Activated CD8-positive, alpha-beta memory T cell treated with anti-CD3 and anti-CD28 coated beads, Interleukin-2, amount 10 ng/mL, durations not matched to agents 7 days and 5 days (primary cell): ENCODE data around the gene MPI. TPM values are rescaled to one million over a fixed set of nuclear protein-coding genes. Genes with fewer than 3 reads are reported as not detected.

Experiments
- ATAC-seq: fragments of 150-1000 bp; cut with Tn5 transposase; one replicate; pipeline ENCODE4 v1.10.0; 2021; ENCODE audit warnings: moderate library complexity
- CTCF ChIA-PET: fragments of 350-600 bp; sonication (Branson Sonifier 250); formaldehyde crosslinking; loops from one replicate; lab custom pipeline; 2021; ENCODE audit warnings: antibody characterized with exemption; lab: Charles Lee
- DNase-seq: peaks from one replicate; pipeline ENCODE4 v3.0.0-alpha.2; 2020
- H3K27ac Mint-ChIP-seq: one replicate; pipeline ENCODE4 v1.8.0; 2021; ENCODE audit warnings: mild to moderate bottlenecking, mixed read lengths
- H3K27me3 Mint-ChIP-seq: one replicate; pipeline ENCODE4 v1.8.0; 2021; ENCODE audit warnings: mixed read lengths
- H3K36me3 Mint-ChIP-seq: one replicate; pipeline ENCODE4 v1.8.0; 2021; ENCODE audit warnings: mild to moderate bottlenecking, mixed read lengths
- H3K4me1 Mint-ChIP-seq: one replicate; pipeline ENCODE4 v1.8.0; 2021; ENCODE audit warnings: mixed read lengths
- H3K4me3 Mint-ChIP-seq: one replicate; pipeline ENCODE4 v1.8.0; 2021; ENCODE audit warnings: mild to moderate bottlenecking, moderate library complexity, mixed read lengths
- H3K9me3 Mint-ChIP-seq: one replicate; pipeline ENCODE4 v1.8.0; 2022; ENCODE audit warnings: low read depth, mixed read lengths
- total RNA-seq, 2 experiments: library from RNA; stranded (reverse); gene quantifications; one replicate each; pipeline ENCODE4 v1.2.3, GENCODE V29; 2021

The MPI gene
- total RNA-seq, 2 experiments from 2014 or later = 52.8 to 59.0 TPM

DNA sequence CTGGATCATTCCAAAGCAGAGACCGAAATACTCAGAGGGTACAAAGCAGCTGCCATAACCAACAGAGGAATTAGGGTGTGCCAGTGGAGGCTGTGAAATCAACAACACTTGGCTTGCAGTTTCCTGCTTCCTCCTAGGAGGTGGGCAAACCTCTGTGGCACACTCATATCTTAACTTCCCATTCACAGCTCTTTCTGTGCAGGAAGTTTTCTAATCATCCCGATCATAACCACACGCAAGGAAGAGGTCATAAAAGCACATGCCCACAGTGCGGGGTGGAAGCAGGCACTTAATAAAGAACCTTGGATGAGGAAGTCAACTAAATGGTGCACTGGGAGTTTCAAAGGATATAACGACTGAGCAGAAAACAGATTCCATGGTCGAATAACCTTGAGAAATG is 21.8 kb upstream of the MPI start:
- no peaks in the 10 kb centered on the region for H3K9me3 Mint-ChIP-seq
- peaks cover 58% of the 10 kb centered on the region for H3K36me3 Mint-ChIP-seq
- CTCF ChIA-PET = interaction anchor here (0.7 to 3.4 kb wide), 7 partner anchors 9 to 39 kb away, joined by 3 to 19 read pairs (median 4); partner anchors contain the start of gene FAM219B
- H3K4me1 Mint-ChIP-seq = peaks cover 84% of the 10 kb centered on the region
- H3K27me3 Mint-ChIP-seq = no peaks in the 10 kb centered on the region
- DNase-seq (no peak), ATAC-seq (no peak)
- peak overlapping the region; percentile 95 for H3K27ac Mint-ChIP-seq
- peak overlapping the region; percentile 18 for H3K4me3 Mint-ChIP-seq

DNA sequence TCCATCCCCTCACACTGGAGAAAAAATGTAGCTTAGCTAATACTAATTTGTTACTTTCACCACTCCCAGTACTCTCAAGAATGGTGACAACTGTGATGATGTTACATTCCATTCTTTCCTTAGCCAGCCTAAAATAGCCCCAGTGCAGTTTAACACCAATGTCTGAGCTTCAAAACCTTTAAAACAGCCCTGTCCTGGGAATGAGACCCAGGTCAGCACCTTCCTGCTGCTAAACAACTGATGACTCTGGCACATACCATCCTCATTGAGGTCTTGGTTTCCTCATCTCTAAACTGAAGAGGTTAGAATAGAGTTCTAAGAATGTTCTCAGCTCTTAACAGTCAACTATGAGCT is 20.5 kb upstream of the MPI start:
- ATAC-seq = no peak
- peaks cover 52% of the 10 kb centered on the region for H3K36me3 Mint-ChIP-seq
- no peaks in the 10 kb centered on the region for H3K9me3 Mint-ChIP-seq
- peak overlapping the region; percentile 95 for H3K27ac Mint-ChIP-seq
- peak overlapping the region; percentile 94 for H3K4me3 Mint-ChIP-seq
- no peak for DNase-seq
- peaks cover 79% of the 10 kb centered on the region for H3K4me1 Mint-ChIP-seq
- no peaks in the 10 kb centered on the region for H3K27me3 Mint-ChIP-seq
- CTCF ChIA-PET = interaction anchor here (0.9 to 6.0 kb wide), 18 partner anchors 8 to 237 kb away, joined by 3 to 67 read pairs (median 8); partner anchors contain the start of genes MPI and ULK3

DNA sequence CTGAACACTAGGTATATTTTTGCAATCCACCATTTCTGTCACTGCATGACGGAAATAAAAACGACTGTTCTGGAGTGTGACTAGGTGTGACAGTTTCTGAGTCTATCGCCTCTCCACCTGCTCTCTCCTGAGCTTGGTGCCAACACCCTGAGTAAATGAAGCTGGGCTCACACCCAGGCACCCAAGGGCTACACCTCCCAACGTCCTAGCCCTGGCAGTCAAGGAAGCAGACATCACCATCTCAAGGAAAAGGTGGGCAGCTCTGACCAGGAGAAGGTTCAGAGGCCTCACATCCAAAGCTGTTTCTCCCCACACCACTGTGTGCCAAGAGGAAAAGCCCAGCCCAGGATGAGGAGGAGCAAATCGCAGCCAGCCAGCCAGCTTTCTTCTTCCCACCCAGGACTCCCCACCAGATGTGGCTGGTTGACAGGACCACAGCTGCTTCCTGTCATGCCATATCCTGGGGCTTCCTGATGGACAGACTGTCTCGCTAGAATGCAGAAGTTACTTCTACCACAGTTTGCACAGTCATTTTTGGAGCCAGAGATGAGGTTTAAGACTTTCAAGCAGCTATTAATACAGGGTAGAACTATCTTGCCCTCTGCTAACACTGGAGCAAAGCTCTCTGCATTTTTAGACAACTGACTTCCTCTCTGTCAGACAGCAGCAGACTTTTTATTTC is 20.0 kb upstream of the MPI start:
- CTCF ChIA-PET = interaction anchor here (0.7 to 6.0 kb wide), 22 partner anchors 9 to 238 kb away, joined by 3 to 67 read pairs (median 5); partner anchors contain the start of genes MPI and ULK3
- no peaks in the 10 kb centered on the region for H3K9me3 Mint-ChIP-seq
- H3K4me3 Mint-ChIP-seq = peak overlapping the region; percentile 94
- peaks cover 76% of the 10 kb centered on the region for H3K4me1 Mint-ChIP-seq
- peaks cover 48% of the 10 kb centered on the region for H3K36me3 Mint-ChIP-seq
- H3K27me3 Mint-ChIP-seq = no peaks in the 10 kb centered on the region
- ATAC-seq = peak; percentile 47
- DNase-seq = peak; percentile 90
- peak overlapping the region; percentile 95 for H3K27ac Mint-ChIP-seq

DNA sequence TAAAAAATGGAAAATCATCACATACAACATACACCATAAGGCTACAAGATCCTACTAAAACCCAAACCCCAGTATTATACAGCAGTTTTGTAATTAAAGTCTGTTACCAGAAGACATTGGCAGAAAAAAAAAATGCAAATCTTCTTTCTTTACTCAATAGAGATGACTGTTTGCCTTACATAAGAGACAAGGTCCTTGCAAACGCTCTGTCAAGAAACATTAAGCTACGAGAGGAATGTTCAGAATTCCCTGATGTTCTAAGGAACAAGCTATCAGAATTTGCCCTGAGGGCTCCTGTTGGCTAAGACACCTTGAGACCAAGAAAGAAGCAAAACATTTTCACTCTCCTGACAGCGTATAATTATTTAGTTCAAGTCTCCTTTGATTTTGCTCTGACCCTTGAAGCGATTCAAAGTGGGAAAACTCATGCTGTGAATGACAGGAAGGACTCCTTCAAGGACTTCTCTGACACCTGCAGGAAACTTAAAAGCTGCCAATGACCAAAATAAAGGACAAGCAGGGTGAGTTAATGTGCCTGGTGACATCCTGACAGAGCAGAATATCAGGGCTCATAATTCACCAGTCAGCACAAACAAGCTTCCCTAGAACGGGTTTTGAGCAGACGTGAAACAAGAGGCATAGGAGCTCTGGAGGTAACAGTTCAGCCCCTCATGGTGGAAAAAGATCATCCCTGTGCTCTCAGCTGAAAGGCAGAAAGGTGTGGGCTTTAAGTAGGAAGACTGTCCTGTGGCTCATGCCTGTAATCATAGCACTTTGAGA is 19.2 kb upstream of the MPI start:
- CTCF ChIA-PET = interaction anchor here (0.7 to 6.0 kb wide), 20 partner anchors 12 to 239 kb away, joined by 3 to 67 read pairs (median 6); partner anchors contain the start of genes MPI and ULK3
- ATAC-seq (no peak), DNase-seq (no peak)
- Mint-ChIP-seq H3K9me3 (no peaks in the 10 kb centered on the region), H3K27ac (peak overlapping the region; percentile 95), H3K4me3 (peak overlapping the region; percentile 94), H3K27me3 (no peaks in the 10 kb centered on the region), H3K36me3 (peaks cover 45% of the 10 kb centered on the region), H3K4me1 (peaks cover 72% of the 10 kb centered on the region)

DNA sequence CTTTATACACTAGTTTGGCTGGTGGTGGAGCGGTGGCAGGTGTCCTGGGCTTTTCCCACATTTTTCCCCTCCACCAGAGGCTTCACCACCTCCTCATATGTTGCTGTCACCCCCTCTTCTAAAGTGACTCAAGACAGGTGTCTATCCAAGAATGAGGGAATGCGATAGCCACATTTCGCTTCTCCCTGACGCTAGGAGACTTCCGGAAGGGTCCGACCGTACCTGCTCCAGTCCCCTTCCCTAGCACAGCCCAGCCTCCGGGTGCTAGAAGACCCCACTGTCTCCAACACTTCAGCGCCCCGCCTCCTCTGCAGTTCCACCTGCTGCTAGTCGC is 17.2 kb upstream of the MPI start:
- DNase-seq (no peak), ATAC-seq (no peak)
- H3K27me3 Mint-ChIP-seq = no peaks in the 10 kb centered on the region
- CTCF ChIA-PET = interaction anchor here (6.0 kb wide), 1 partner anchor 28 kb away, joined by 67 read pairs; no protein-coding TSS in a partner anchor
- H3K9me3 Mint-ChIP-seq = no peaks in the 10 kb centered on the region
- H3K27ac Mint-ChIP-seq = peak overlapping the region; percentile 94
- H3K4me1 Mint-ChIP-seq = peaks cover 51% of the 10 kb centered on the region
- H3K36me3 Mint-ChIP-seq = peaks cover 30% of the 10 kb centered on the region
- H3K4me3 Mint-ChIP-seq = peak overlapping the region; percentile 94

DNA sequence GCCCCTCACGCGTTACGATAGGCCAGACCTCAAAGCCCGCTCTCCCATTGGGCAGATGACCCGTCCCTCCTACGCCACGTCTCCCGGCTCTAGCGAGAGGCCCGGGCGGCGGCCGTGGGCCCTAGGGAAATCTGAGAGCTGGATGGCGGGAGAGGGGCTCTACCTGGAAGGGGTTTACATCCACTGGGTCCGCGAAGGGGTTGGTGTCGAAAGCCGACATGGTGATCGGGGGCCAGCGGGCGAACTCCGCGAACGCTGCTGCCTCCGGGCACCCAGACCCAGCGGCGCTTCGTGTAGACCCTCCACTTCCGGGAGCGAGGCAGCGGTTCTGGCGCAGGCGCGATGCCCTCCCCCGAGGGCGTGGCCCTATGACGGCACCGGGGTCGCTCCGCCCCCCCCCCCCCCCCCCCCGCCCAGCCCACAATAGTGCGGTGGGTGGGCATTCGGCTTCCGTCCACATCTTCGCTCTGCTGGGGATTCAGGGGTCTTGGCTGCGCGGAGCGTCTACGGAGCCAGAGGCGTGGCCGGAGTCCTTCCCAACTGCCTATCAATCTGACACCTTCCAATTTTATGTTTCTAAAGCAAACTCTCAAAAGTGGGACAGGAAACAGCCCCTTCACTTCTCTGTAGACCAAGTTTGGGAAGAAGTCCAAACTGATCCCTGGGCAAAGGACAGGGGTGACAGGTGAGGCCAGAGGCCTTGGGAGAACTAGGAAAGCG is 16.6 kb upstream of the MPI start, which contains the start of gene SCAMP2:
TSS of gene SCAMP2 (minus strand) at position 330 of the 720 bp plus-strand sequence. CDS start at position 220, 110 bp downstream.
- DNase-seq (peak; percentile 97), ATAC-seq (peak; percentile 93)
- Mint-ChIP-seq H3K4me1 (peaks cover 46% of the 10 kb centered on the region), H3K4me3 (peak within 1 kb of the TSS; percentile 94), H3K27ac (peak within 1 kb of the TSS; percentile 94), H3K9me3 (no peaks in the 10 kb centered on the region), H3K36me3 (peaks cover 25% of the 10 kb centered on the region), H3K27me3 (no peaks in the 10 kb centered on the region)
- CTCF ChIA-PET = interaction anchor here (0.6 to 6.0 kb wide), 6 partner anchors 21 to 105 kb away, joined by 3 to 67 read pairs (median 3); no protein-coding TSS in a partner anchor

DNA sequence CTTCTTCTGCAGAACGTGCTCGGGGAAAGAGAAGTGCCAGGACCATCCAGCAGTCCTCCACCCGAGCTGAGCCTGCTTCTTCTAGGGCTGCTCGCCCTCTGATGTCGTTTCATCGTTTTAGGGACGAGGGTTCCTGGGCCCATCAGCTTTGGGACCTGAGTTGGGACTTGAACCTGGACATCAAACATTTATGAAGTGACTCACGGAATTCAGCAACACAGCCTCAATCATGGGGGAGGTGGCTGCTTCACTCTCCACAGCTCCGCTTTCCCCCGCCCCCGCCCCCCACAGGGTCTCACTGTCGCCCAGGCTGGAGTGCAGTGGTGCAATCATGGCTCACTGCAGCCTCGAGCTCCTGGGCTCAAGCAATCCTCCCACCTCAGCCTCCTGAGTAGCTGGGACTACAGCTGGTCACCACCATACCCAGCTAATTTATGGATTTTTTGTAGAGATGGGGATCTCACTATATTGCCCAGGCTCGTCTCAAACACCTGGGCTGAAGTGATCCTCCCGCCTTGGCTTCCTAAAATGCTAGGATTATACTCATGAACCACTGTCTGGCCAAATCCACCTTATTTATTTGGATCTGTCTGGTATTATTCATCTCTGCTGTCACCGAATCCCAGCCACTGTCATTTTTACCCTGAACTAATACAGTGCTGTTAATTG is 16.0 kb upstream of the MPI start:
- H3K4me3 Mint-ChIP-seq = peak overlapping the region; percentile 94
- H3K4me1 Mint-ChIP-seq = peaks cover 39% of the 10 kb centered on the region
- DNase-seq (peak; percentile 50), ATAC-seq (no peak)
- H3K27me3 Mint-ChIP-seq = no peaks in the 10 kb centered on the region
- CTCF ChIA-PET = interaction anchor here (0.7 to 6.0 kb wide), 5 partner anchors 26 to 105 kb away, joined by 3 to 67 read pairs (median 3); no protein-coding TSS in a partner anchor
- H3K27ac Mint-ChIP-seq = peak overlapping the region; percentile 92
- H3K36me3 Mint-ChIP-seq = peaks cover 21% of the 10 kb centered on the region
- no peaks in the 10 kb centered on the region for H3K9me3 Mint-ChIP-seq

DNA sequence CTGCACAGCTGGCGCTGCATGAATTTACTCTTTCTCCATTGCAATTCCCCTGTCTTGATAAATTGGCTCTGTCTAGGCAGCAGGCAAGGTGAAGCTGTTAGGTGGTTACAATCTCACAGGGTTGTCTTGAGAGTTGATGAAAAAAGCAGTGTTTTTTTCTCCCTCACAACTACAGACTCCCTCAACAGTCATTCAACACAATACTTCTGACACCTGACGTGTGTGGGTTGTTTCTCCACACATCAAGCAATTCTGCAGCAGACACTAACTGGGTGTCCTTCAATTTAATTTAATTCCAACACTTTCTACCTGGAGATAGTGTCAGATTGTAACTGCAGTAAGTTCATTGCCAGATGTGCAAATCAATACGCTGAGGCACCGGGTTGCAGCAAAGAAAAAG is 11.6 kb upstream of the MPI start:
- CTCF ChIA-PET = interaction anchor here (1.8 kb wide), 1 partner anchor 23 kb away, joined by 4 read pairs; no protein-coding TSS in a partner anchor
- H3K4me1 Mint-ChIP-seq = peaks cover 6% of the 10 kb centered on the region
- H3K27ac Mint-ChIP-seq = no peak overlapping the region
- no peak for ATAC-seq
- H3K36me3 Mint-ChIP-seq = peaks cover 2% of the 10 kb centered on the region
- no peak overlapping the region for H3K4me3 Mint-ChIP-seq
- no peak for DNase-seq
- H3K27me3 Mint-ChIP-seq = no peaks in the 10 kb centered on the region
- peaks cover 5% of the 10 kb centered on the region for H3K9me3 Mint-ChIP-seq

DNA sequence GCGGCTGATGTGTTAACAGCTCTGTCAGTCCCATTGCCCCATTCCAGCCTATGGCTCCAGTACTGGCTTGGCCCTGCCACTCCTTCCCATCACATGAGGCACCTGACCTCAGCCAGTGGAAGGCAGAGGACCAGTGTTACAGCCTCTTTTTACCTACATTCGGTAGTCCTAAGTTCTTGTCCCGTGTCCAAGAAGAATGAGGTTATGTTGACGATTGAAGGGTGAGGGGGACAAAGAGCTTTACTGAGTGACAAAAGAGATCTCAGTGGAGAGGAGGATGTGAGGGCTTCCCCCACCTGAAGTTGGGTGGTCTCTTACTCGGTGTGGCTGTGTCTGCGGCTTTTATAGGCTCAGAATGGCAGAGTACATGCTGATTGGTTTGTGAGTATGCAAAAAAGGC is 7.3 kb upstream of the MPI start:
- no peaks in the 10 kb centered on the region for H3K27me3 Mint-ChIP-seq
- DNase-seq = no peak
- H3K4me3 Mint-ChIP-seq = no peak overlapping the region
- CTCF ChIA-PET = interaction anchor here (0.8 to 3.1 kb wide), 3 partner anchors 11 to 78 kb away, joined by 3 to 22 read pairs (median 4); no protein-coding TSS in a partner anchor
- peaks cover 5% of the 10 kb centered on the region for H3K9me3 Mint-ChIP-seq
- peaks cover 2% of the 10 kb centered on the region for H3K36me3 Mint-ChIP-seq
- H3K4me1 Mint-ChIP-seq = peaks cover 15% of the 10 kb centered on the region
- no peak for ATAC-seq
- H3K27ac Mint-ChIP-seq = no peak overlapping the region

DNA sequence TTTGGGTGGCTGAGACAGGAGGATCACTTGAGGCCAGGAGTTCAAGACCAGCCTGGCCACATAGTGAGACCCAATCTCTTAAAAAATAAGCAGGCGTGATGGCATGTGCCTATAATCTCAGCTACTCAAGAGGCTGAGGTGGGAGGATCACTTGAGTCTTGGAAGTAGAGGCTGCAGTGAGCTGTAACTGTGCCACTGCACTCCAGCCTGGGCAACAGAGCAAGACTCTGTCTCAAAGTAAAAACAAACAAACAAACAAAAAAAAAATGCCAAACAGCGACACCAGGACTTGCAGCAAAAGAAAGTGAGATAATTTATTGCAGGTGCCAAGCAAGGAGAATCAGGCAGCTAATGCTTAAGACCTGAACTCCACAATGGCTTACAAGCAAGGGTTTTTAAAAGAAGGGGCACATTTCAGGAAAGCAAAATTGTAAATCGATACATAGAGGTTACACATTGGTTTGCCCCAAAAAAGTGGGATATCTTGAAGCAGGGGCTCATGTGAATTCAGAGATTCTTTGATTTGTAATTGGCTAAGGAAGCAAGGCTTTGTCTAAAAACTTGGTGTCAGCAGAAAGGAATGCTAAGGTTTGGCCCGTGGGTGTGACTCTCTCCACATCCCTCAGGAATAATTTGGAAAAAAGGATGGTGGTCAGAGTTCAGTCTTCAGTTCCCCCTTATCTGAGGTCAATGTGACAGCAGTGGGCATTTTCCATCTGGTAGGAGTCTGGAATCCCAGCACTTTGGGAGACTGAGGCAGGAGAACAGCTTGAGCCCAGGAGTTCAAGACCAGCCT is 5.2 kb upstream of the MPI start:
- Mint-ChIP-seq H3K27me3 (no peaks in the 10 kb centered on the region), H3K36me3 (peaks cover 2% of the 10 kb centered on the region), H3K9me3 (peaks cover 5% of the 10 kb centered on the region), H3K4me3 (no peak overlapping the region), H3K4me1 (peaks cover 22% of the 10 kb centered on the region), H3K27ac (no peak overlapping the region)
- ATAC-seq (no peak), DNase-seq (no peak)
- CTCF ChIA-PET = interaction anchor here (1.2 to 3.1 kb wide), 5 partner anchors 8 to 115 kb away, joined by 4 to 22 read pairs (median 4); no protein-coding TSS in a partner anchor

DNA sequence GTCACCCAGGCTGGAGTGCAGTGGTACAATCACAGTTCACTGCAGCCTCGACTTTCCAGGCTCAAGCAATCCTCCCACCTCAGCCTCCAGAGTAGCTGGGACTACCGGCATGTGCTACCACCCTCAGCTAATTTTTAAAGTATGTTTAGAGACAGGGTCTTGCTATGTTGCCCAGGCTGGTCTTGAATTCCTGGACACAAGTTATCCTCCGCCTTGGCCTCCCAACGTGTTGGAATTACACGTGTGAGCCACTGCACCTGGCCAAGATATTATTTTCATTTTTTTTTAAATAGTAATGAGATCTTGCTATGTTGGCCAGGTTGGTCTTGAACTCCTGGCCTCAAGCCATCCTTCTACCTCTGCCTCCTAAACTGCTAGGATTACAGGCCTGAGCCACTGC is 4.4 kb upstream of the MPI start:
- CTCF ChIA-PET = interaction anchor here (3.1 kb wide), 1 partner anchor 15 kb away, joined by 22 read pairs; no protein-coding TSS in a partner anchor
- Mint-ChIP-seq H3K9me3 (peaks cover 5% of the 10 kb centered on the region), H3K36me3 (peaks cover 2% of the 10 kb centered on the region), H3K4me3 (no peak overlapping the region), H3K27me3 (no peaks in the 10 kb centered on the region), H3K4me1 (peaks cover 29% of the 10 kb centered on the region), H3K27ac (no peak overlapping the region)
- DNase-seq = no peak
- no peak for ATAC-seq
